GM18498 (cell line): Measurements from ENCODE around the gene KDR.

Experiments
- ATAC-seq: cut with Tn5 transposase; IDR thresholded peaks from one replicate; pipeline ENCODE4 v1.9.1; 2021; ENCODE audit warnings: mild to moderate bottlenecking, moderate library complexity; ENCODE audit not compliant: unreplicated experiment

Gene KDR

GRCh38 chr4:55124322-55125076, 896 bp downstream of the KDR start:
- ATAC-seq = no peak

- no peak for ATAC-seq
These were observed 1.6 kb downstream of the KDR start for GRCh38 chr4:55123791-55124190.

GRCh38 chr4:55122235-55122634, 3.2 kb downstream of the KDR start:
- ATAC-seq = no peak

- no peak for ATAC-seq
These were observed 4.1 kb downstream of the KDR start for GRCh38 chr4:55121246-55121645.

- ATAC-seq = no peak
These were observed 7.0 kb downstream of the KDR start for GRCh38 chr4:55118397-55118796.

GRCh38 chr4:55117511-55117910, 7.9 kb downstream of the KDR start:
- no peak for ATAC-seq

GRCh38 chr4:55116450-55116849, 8.9 kb downstream of the KDR start:
- no peak for ATAC-seq

- no peak for ATAC-seq
These were observed 13.8 kb downstream of the KDR start for GRCh38 chr4:55111601-55112000.

- no peak for ATAC-seq
These were observed 15.3 kb downstream of the KDR start for GRCh38 chr4:55110131-55110530.

GRCh38 chr4:55107054-55107453, 18.3 kb downstream of the KDR start:
- ATAC-seq = no peak

- no peak for ATAC-seq
These were observed 22.2 kb downstream of the KDR start for GRCh38 chr4:55103224-55103623.

GRCh38 chr4:55099816-55100215, 25.6 kb downstream of the KDR start:
- ATAC-seq = no peak

GRCh38 chr4:55098456-55099204, 26.8 kb downstream of the KDR start:
- no peak for ATAC-seq

- ATAC-seq = no peak
These were observed 28.8 kb downstream of the KDR start for GRCh38 chr4:55096619-55097018.

GRCh38 chr4:55096045-55096444, 29.4 kb downstream of the KDR start:
- no peak for ATAC-seq

GRCh38 chr4:55092504-55092903, 32.9 kb downstream of the KDR start:
- ATAC-seq = no peak

- no peak for ATAC-seq
These were observed 35.5 kb downstream of the KDR start for GRCh38 chr4:55089916-55090315.

- no peak for ATAC-seq
These were observed 37.5 kb downstream of the KDR start for GRCh38 chr4:55087913-55088260.

- no peak for ATAC-seq
These were observed 38.1 kb downstream of the KDR start for GRCh38 chr4:55087009-55087912.

GRCh38 chr4:55086578-55086977, 38.8 kb downstream of the KDR start:
- no peak for ATAC-seq

GRCh38 chr4:55083735-55084134, 41.7 kb downstream of the KDR start:
- no peak for ATAC-seq

- ATAC-seq = no peak
These were observed 42.6 kb downstream of the KDR start for GRCh38 chr4:55082756-55083155.
